ENCODE results near the gene YWHAG. TPM values are rescaled to one million over a fixed set of nuclear protein-coding genes. Genes with fewer than 3 reads are reported as not detected.
"Not testable (repeated sequence)": the region's sequence is repeated elsewhere in the genome, so short reads cannot be mapped to it uniquely, and the experiment has no call there.

YWHAG gene
- polyA plus RNA-seq, 1 of the 3 experiments (the other 2 are of a cell fraction): 60.4 TPM

- DNase-seq: no peak
- H3K9ac ChIP-seq: no peak overlapping the region; the same call in 1 of the 2 replicates
Observed at GRCh38 chr7:76392531-76393115, 33.8 kb upstream of the YWHAG start.

GRCh38 chr7:76390092-76390491 is 31.3 kb upstream of the YWHAG start:
- Histone ChIP-seq H3K9me3 (no peaks in the 10 kb centered on the region), H3K4me1 (ENCODE audit: control insufficient read depth in 1 of 2, insufficient read depth in 2 of 2, low read depth in 1 of 2, low read length in 1 of 2) (peaks cover 9 to 16% of the 10 kb centered on the region in 2 experiments; a peak in 3 of 4 replicates), H3K27ac (ENCODE audit: low read depth in 2 of 2, low read length in 1 of 2) (no peak overlapping the region), H3K79me2 (ENCODE audit: insufficient read depth) (no peaks in the 10 kb centered on the region), H3K4me2 (no peak overlapping the region), H3K27me3 (ENCODE audit: insufficient read depth) (no peaks in the 10 kb centered on the region), H3K9ac (no peak overlapping the region), H3K9me2 (no peaks in the 10 kb centered on the region), H3K4me3 (ENCODE audit: low read depth in 2 of 2, low read length in 1 of 2) (no peak overlapping the region), H2AFZ (ENCODE audit: low read depth) (no peak overlapping the region), H3F3A (replicated peaks; ENCODE audit: insufficient read depth) (peaks cover 11% of the 10 kb centered on the region), H3K36me3 (replicated peaks in 1 of 2; ENCODE audit: control insufficient read depth in 1 of 2, insufficient read depth in 2 of 2, low read length in 1 of 2) (no peaks in the 10 kb centered on the region), H4K20me1 (ENCODE audit: insufficient read depth) (no peaks in the 10 kb centered on the region)
- ChIA-PET POLR2A (no interaction called here), CTCF (interaction anchor here (1.0 to 1.3 kb wide), 2 partner anchors 29 to 31 kb away, joined by 3 to 7 read pairs; partner anchors contain the start of gene YWHAG)
- 98% methylated on average over 8 of the region's 13 CpGs for WGBS (ENCODE audit: low lambda C conversion rate)
- no peak for TF ChIP-seq EP300 (IDR thresholded peaks at IDR 0.05; ENCODE audit: borderline replicate concordance in 1 of 2, low read depth in 1 of 2, low read length in 1 of 2)
- no peak for TF ChIP-seq TCF12 (IDR thresholded peaks at IDR 0.05)
- no peak for TF ChIP-seq GABPA (IDR thresholded peaks at IDR 0.05; ENCODE audit: low read depth)
- no peak for TF ChIP-seq USF2 (IDR thresholded peaks at IDR 0.05; ENCODE audit: borderline replicate concordance, low read depth, low read length)
- no peak for TF ChIP-seq RFX5 (IDR thresholded peaks at IDR 0.05; ENCODE audit: low read length)
- TF ChIP-seq FOXM1 (IDR thresholded peaks at IDR 0.05; ENCODE audit: low read depth): no peak
- TF ChIP-seq FOXJ3 (CRISPR knock-in tag; IDR thresholded peaks at IDR 0.05): no peak
- TF ChIP-seq IRF3 (IDR thresholded peaks at IDR 0.05; ENCODE audit: low read depth, low read length): no peak
- TF ChIP-seq PBX3 (IDR thresholded peaks at IDR 0.05): no peak
- no peak for TF ChIP-seq EZH2phosphoT487 (IDR thresholded peaks at IDR 0.05; ENCODE audit: borderline replicate concordance, low read depth)
- no peak for TF ChIP-seq GATA2 (CRISPR knock-in tag; IDR thresholded peaks at IDR 0.05)
- TF ChIP-seq POLR2AphosphoS5 (IDR thresholded peaks at IDR 0.05; ENCODE audit: low read depth, low read length): no peak
- no peak for TF ChIP-seq CHD2 (IDR thresholded peaks at IDR 0.05; ENCODE audit: low read length, partially characterized antibody)
- TF ChIP-seq TEAD4 (IDR thresholded peaks at IDR 0.05; ENCODE audit: borderline replicate concordance, insufficient read depth): no peak
- no peak for TF ChIP-seq RAD21 (IDR thresholded peaks at IDR 0.05; ENCODE audit: low read length)
- TF ChIP-seq FOSL2 (IDR thresholded peaks at IDR 0.05; ENCODE audit: borderline replicate concordance, low read depth): no peak
- no peak for TF ChIP-seq NFIC (IDR thresholded peaks at IDR 0.05; ENCODE audit: borderline replicate concordance)
- no peak for DNase-seq

More at GRCh38 chr7:76392531-76393115, 33.8 kb upstream of the YWHAG start:
- Histone ChIP-seq H2AFZ (ENCODE audit: low read depth) (peak overlapping the region; percentile 98), H3K27me3 (ENCODE audit: insufficient read depth) (no peaks in the 10 kb centered on the region), H3K9me3 (no peaks in the 10 kb centered on the region), H3K36me3 (replicated peaks in 1 of 2; ENCODE audit: control insufficient read depth in 1 of 2, insufficient read depth in 2 of 2, low read length in 1 of 2) (no peaks in the 10 kb centered on the region), H3F3A (replicated peaks; ENCODE audit: insufficient read depth) (peaks cover 8% of the 10 kb centered on the region), H3K4me2 (peak overlapping the region; percentile 87), H4K20me1 (ENCODE audit: insufficient read depth) (no peaks in the 10 kb centered on the region), H3K79me2 (ENCODE audit: insufficient read depth) (no peaks in the 10 kb centered on the region), H3K4me1 (ENCODE audit: control insufficient read depth in 1 of 2, insufficient read depth in 2 of 2, low read depth in 1 of 2, low read length in 1 of 2) (peaks cover 9 to 22% of the 10 kb centered on the region in 2 experiments; a peak in 3 of 4 replicates), H3K4me3 (ENCODE audit: low read depth in 2 of 2, low read length in 1 of 2) (peak overlapping the region; percentile 57 to 62; a peak in 2 of 4 replicates), H3K9me2 (no peaks in the 10 kb centered on the region), H3K27ac (ENCODE audit: low read depth in 2 of 2, low read length in 1 of 2) (peak overlapping the region in 1 of 2 experiments; percentile 40; a peak in 1 of 4 replicates)
- ChIA-PET CTCF (interaction anchor here (1.1 kb wide), 1 partner anchor 34 kb away, joined by 3 read pairs; the partner anchor contains the start of gene YWHAG), POLR2A (interaction anchor here (0.7 to 1.3 kb wide), 2 partner anchors 32 to 33 kb away, joined by 3 read pairs; partner anchors contain the start of gene YWHAG)
- 51% methylated on average over 12 of the region's 12 CpGs for WGBS (ENCODE audit: low lambda C conversion rate)
- no peak for TF ChIP-seq EZH2phosphoT487 (IDR thresholded peaks at IDR 0.05; ENCODE audit: borderline replicate concordance, low read depth)
- peak; percentile 71; the same call in 1 of the 2 replicates for TF ChIP-seq POLR2AphosphoS5 (IDR thresholded peaks at IDR 0.05; ENCODE audit: low read depth, low read length)
- TF ChIP-seq NFIC (IDR thresholded peaks at IDR 0.05; ENCODE audit: borderline replicate concordance): no peak

- H3K27ac ChIP-seq (ENCODE audit: low read depth in 2 of 2, low read length in 1 of 2); H3K36me3 ChIP-seq (replicated peaks in 1 of 2; ENCODE audit: control insufficient read depth in 1 of 2, insufficient read depth in 2 of 2, low read length in 1 of 2); H3F3A ChIP-seq (replicated peaks; ENCODE audit: insufficient read depth); CTCF ChIA-PET; H3K27me3 ChIP-seq (ENCODE audit: insufficient read depth); H3K4me2 ChIP-seq; H3K9me3 ChIP-seq; H3K79me2 ChIP-seq (ENCODE audit: insufficient read depth); H4K20me1 ChIP-seq (ENCODE audit: insufficient read depth); DNase-seq; H3K9me2 ChIP-seq; H3K4me3 ChIP-seq (ENCODE audit: low read depth in 2 of 2, low read length in 1 of 2); H2AFZ ChIP-seq (ENCODE audit: low read depth); H3K4me1 ChIP-seq (ENCODE audit: control insufficient read depth in 1 of 2, insufficient read depth in 2 of 2, low read depth in 1 of 2, low read length in 1 of 2); H3K9ac ChIP-seq: not testable (repeated sequence)
- WGBS (ENCODE audit: low lambda C conversion rate): 94% methylated on average over 6 of the region's 6 CpGs
- POLR2A ChIA-PET: interaction anchor here (1.0 kb wide), 1 partner anchor 29 kb away, joined by 3 read pairs; the partner anchor contains the start of gene YWHAG
Observed at GRCh38 chr7:76387789-76388188, 29.0 kb upstream of the YWHAG start.

Measured in SK-N-SH (cell line).